ENCODE measurements around the gene ZNF548.

DNA sequence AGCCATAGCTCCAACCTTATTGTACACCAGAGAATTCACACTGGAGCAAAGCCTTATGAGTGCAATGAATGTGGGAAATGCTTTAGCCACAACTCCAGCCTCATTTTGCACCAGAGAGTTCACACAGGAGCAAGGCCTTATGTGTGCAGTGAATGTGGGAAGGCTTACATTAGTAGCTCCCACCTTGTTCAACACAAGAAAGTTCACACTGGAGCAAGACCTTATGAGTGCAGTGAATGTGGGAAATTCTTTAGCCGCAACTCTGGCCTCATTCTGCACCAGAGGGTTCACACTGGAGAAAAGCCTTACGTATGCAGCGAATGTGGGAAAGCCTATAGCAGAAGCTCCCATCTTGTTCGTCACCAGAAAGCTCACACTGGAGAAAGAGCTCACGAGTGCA lies 32.2 kb upstream of the ZNF548 start:
- TF ChIP-seq, protein P1, sequence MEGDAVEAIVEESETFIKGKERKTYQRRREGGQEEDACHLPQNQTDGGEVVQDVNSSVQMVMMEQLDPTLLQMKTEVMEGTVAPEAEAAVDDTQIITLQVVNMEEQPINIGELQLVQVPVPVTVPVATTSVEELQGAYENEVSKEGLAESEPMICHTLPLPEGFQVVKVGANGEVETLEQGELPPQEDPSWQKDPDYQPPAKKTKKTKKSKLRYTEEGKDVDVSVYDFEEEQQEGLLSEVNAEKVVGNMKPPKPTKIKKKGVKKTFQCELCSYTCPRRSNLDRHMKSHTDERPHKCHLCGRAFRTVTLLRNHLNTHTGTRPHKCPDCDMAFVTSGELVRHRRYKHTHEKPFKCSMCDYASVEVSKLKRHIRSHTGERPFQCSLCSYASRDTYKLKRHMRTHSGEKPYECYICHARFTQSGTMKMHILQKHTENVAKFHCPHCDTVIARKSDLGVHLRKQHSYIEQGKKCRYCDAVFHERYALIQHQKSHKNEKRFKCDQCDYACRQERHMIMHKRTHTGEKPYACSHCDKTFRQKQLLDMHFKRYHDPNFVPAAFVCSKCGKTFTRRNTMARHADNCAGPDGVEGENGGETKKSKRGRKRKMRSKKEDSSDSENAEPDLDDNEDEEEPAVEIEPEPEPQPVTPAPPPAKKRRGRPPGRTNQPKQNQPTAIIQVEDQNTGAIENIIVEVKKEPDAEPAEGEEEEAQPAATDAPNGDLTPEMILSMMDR (IDR thresholded peaks at IDR 0.05), result no peak
- no peak for TF ChIP-seq POLR2A (IDR thresholded peaks at IDR 0.05; ENCODE audit: low read depth)
- no peak for TF ChIP-seq EP300 (IDR thresholded peaks at IDR 0.05)
- TF ChIP-seq POLR2AphosphoS5 (IDR thresholded peaks at IDR 0.05), result no peak
